HG02798 (cell line): ENCODE data around the gene CFAP107.
"Not testable (repeated sequence)": the region's sequence is repeated elsewhere in the genome, so short reads cannot be mapped to it uniquely, and the experiment has no call there.

ENCODE experiments used
- ATAC-seq: cut with Tn5 transposase; IDR thresholded peaks from one replicate; pipeline ENCODE4 v1.9.1; 2021; ENCODE audit warnings: mild to moderate bottlenecking; ENCODE audit not compliant: unreplicated experiment, poor library complexity

CFAP107 gene, protein sequence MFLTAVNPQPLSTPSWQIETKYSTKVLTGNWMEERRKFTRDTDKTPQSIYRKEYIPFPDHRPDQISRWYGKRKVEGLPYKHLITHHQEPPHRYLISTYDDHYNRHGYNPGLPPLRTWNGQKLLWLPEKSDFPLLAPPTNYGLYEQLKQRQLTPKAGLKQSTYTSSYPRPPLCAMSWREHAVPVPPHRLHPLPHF

DNA sequence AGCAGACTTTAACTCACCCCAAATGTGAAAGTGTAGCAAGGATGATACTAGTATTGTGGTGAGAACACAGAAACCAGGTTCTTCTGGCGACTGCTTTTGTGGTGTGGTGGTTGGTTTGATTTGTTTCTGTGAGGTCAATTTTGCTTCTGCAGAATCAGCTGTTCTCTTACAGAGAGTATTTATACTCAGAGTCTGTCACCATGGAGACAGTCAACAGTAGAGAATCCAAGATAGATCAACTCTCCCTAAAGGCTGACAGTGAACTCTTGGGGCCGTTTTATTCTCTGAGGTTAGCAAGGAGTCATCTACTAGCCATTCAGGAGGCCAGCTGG is at the start of gene CFAP107:
Gene CFAP107 (plus strand): TSS at position 209 of the 332 bp plus-strand sequence. CDS start 231 bp downstream, outside the sequence.
- no peak for ATAC-seq

DNA sequence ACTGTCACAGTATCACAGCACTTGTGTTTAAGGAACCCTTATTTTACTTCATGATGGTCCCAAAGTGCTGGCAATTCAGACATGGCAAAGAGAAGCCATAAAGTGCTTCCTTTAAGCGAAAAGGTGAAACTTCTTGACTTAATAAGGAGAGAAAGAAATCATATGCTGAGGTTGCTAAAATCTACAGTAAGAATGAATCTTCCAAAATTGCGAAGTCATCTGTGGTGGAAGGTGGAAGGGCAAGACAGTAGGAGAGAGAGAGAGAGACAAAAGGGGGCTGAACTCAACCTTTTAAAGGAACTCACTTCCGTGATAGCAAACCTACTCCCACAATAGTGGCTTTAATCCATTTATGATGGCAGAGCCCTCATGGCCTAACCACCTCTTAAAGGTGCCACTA is 49.3 kb upstream of the CFAP107 start:
- no peak for ATAC-seq

DNA sequence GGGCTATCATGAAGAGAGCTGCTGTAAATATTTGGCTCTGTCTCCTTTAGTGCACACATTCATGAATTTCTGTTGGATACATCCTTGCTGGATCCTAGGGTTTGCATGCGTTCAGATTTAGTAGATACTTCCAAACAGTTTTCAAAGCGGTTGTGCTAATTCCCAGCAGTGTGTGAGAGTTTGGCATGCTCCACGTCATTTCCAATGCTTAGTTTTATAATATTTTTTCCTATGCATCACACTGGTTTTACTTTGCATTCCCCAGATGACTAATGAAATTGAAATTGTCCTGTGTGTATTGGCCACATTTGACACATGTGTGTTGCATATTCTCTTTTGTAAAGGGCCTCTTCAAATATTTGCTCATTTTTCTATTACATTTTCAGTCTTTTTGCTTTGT is 48.6 kb upstream of the CFAP107 start:
- no peak for ATAC-seq

DNA sequence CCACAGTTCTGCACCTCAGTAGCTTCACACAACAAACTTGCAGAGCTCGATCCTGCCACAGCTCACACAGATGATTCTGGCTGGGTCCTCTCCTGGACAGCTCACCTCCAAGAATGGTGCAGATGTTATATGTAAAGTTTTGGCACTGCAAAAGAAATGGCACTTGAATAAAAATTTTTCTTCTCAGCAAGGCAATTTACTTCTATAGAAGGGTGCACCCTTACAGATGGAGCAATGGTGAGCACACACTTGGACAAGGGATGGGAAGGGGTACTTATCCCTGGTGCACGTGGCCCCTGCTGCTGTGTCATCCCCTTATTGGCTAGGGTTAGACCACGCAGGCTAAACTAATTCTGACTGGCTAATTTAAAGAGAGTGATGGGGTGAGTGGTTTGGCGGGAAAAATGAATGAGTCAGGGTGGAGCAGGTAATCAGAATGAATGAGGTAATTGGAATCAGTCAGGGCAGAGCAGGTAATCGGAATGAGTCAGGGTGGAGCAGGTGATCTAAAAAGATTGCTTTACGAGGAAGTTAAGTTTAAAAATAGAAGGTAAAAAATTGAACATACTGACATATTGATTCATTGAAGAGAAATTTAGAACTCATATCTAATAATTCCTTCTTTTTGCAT is 42.1 kb upstream of the CFAP107 start:
- ATAC-seq = no peak

DNA sequence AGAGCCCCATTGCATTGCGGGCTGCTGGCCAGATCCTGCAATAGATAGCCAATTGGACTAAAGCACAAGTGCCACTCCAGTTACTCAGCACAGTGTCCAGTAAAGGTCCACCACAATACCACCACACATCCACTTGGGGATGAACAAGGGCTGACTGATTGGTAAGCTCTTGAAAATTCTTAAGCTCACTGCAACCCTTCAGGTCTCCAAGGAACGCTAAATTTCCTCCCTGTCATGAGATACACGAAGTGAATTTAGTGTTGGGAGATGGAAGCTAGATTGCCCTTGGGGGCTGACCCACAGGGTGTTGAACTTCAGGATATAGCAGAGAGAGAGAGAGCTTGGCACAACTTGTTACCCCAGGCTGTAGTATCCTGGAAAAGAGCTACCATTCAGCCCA is 39.9 kb upstream of the CFAP107 start:
- ATAC-seq = no peak

DNA sequence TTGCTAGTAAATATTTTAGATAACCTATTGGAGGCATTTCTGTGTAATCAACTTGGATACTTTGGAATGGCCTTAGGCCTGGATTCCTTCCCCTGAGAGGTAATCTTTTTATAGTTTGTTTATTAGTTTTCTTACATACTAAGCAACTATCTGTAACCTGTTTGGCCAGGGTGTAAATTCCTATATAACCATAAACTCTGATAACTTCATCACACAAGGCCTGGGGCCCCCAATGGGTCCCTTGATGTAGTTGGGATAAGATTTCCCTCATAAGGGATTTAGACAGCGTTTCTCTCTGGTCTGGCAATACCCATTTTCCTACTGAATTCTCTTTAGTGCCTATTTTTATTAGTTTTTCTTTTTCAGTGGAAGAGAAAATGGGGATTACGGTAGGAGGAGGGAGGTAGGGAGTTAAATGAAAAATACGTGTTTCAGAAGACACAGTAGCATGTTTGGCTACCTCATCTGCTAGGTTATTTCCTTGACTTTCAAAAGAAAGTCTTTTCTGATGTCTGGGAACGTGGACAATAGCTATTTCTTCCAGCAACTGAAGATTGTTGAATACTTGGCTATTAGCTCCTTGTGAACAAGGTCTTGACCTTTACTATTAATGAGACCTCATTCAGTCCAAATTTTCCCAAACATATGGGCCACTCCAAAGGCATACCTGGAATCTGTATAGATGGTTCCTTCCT is 37.5 kb upstream of the CFAP107 start:
- no peak for ATAC-seq

DNA sequence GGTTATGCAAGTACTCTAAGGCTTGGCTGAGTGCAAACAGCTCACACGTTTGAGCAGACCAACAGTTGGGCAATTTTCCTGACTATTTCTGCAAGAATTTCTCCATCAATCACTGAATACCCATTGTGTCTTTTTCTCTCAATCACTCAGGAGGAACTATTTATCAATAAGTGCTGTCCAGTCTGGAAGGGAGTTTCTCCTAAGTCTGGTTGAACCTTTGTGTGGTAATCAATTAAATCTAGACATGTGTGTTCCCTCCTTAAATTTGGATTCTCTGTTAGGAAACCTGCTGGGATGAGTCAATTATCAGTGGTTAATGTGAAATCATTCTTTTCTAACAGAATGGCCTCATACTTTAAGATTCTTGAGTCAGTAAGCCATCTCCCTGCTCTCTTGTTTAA is 36.9 kb upstream of the CFAP107 start:
- no peak for ATAC-seq

DNA sequence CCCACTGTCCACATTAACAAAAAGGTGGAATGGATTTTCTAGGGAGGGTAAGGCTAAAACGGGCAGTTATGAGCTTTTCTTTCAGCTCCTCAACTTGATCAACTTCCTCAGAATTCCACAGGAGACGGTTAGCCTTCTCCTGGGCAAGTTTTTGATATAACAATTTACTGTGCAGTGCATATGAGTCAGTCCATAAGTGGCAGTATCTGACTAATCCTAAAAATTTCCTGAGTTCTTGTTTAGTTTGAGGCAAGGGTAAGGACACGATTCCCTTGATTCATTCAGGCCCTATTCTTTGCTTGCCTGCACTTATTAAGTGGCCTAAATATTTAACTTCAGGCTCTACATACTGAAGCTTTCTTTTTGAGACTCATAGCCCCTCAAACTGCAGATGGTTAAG is 36.3 kb upstream of the CFAP107 start:
- ATAC-seq = no peak

DNA sequence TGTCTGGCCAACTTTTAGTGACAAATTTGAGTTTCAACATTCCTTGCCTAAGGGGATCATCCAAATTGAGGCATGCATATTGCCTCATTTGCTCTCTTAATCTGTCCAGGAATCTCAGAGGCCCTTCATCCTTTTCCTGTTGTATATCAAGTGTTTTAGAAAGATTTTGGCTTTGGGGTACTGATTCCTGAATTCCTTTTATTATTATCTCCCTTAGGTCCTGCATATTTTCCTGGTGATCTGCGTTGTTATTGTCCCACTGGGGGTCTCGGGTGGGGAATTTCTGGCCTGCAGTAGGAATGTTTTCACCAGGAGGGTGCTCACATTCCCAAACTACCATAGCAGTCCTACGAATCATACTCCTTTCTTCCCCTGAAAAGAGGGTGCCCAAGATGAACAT is 34.5 kb upstream of the CFAP107 start:
- no peak for ATAC-seq

DNA sequence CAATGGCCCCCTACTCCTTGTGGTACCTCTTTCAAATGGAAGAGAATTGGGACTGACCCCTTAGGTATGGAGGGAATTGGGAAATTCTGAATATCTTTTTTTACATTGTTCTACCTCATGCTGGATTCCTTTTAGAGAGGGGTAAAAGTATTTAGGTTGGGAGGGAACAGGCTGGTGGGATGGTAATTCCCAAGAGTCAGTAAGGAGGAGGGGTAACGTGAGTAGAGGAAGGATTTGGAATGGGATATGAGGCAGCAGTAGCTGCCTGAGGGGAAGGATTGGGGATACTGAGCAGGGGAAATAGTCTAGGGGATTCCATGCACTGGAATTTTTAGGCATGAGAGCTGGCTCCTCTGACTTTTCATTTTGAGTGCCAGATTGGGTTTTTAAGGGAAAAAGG is 33.9 kb upstream of the CFAP107 start:
- ATAC-seq = no peak

DNA sequence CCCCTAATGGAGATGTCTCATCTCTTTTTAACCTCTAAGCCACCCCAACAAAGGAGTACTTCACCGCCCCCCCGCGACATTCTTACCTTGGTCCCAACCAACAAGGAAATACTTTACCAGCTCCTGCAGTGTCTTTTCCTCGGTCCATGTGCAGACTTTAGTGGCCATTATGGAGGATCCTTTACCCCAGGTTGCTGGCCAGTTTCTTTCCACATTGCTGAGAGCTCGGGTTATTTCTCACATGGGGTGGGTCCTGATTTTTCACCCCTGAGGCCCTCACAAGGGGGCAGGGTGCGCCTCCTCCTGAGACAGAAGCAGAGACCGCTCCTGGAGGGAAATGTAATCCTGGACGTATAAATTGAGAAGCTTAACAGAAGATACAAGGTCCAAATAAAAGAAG is 33.1 kb upstream of the CFAP107 start:
- ATAC-seq = no peak

DNA sequence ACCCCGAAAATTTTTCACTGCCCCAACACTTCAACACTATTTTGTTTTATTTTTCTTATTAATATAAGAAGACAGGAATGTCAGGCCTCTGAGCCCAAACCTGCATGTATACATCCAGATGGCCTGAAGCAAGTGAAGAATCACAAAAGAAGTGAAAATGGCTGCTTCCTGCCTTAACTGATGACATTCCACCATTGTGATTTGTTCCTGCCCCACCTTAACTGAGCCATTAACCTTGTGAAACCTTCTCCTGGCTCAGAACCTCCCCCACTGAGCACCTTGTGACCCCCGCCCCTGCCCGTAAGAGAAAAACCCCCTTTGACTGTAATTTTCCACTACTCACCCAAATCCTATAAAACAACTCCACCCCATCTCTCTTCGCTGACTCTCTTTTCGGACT is 32.3 kb upstream of the CFAP107 start:
- ATAC-seq = not testable (repeated sequence)

DNA sequence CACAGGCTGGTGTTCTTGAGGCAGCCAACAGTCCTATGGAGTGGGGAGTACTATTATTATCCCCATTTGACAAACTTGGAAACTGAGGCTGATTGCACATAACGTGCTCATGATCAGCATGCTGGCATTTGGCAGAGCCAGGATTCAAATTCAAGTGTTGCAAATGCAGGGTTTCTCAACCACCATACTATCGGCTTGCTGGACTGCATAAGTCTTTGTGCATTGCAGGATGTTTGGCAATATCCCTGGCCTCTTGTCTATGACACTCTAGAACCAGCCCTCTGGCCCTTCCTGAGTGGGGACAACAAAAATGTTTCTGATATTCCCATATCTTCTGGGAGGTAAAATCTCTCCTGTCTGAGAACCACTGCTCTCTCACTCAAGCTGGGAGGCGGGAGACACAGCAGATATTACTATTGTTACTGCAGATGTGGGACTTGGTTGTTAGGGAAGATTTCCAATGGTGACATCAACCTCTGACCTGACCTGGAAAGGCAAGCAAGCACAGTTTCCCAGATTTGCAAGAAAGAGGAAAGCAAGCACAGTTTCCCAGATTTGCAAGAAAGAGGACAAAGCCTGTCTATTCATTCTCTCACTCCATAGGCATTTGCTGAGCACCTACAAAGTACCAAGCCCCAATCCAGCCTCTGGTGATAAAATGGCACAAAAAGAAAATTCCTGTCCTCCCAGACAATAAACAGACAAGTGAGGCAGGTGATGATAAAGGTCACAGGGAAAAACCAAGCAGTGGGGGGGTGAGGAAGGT is 31.1 kb upstream of the CFAP107 start:
- no peak for ATAC-seq

DNA sequence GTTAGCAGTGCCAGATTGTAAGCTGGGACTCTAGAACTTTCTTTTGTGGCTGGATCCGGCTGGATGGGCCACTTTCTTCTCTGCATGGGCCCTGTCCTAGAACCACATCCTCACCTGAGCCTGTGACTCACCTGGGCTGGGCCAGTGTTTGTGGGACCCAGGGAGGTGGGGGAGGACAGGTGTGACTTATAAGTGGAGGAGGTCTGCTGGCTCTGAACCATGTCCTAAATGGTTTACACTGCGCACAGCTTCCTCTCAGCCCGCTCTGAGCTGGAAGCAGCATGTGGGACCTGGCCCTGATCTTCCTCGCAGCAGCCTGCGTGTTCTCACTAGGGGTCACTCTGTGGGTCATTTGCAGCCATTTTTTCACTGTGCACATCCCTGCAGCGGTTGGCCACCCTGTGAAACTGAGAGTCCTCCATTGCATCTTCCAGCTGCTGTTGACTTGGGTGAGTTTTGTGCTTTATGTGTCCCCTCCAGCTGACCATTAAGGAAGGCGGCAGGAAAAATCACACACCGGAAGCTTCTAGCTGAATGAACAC is 30.0 kb upstream of the CFAP107 start, which contains the start of gene AADACL3:
Gene AADACL3 (plus strand): TSS at position 215 of the 542 bp plus-strand sequence. CDS start 67 bp downstream, at position 282.
- no peak for ATAC-seq

DNA sequence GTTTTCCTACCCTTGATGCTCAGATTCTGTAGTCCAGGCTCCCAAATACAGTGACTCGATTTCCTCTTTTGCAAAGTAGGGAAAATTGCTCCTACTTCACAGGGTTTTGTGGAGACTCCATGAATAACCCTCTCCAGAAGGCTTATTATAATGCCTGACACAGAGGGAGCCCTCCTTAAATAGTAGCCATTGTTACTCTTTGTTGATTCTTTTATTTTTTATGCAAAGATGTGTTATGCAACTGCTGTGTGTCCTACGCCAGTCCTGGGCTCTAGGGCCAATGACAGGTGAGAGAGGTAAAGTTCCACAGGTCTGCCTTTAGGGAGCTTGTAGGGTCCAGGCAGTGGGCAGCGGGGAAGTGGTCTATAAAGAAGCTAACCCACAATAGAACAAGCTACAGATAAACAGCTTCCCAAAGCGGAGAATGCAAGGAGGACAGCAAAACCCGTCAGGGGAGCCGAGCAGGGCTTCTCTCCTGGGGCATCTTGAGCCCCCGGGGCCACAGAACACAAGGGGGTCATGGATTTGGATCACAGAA is 28.6 kb upstream of the CFAP107 start:
- ATAC-seq = no peak

DNA sequence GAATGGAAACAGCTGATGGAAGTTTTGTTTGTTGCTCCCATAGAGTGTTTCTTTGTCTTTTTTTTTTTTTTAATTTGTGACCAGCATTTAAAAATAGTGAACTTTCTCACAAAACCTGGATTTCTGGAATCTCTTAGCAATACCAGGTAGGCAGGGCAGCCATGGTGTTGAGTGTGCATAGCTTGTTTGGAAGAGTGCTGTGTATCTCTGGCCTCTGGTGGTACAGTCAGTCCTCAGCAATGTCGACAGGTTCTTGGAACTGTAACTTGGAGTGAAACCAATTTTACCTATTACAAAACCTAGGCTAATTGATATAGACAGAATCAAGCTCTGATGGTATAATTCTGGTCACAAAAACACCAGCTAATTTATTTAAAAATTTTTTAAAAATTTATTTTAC is 23.4 kb upstream of the CFAP107 start:
- no peak for ATAC-seq

DNA sequence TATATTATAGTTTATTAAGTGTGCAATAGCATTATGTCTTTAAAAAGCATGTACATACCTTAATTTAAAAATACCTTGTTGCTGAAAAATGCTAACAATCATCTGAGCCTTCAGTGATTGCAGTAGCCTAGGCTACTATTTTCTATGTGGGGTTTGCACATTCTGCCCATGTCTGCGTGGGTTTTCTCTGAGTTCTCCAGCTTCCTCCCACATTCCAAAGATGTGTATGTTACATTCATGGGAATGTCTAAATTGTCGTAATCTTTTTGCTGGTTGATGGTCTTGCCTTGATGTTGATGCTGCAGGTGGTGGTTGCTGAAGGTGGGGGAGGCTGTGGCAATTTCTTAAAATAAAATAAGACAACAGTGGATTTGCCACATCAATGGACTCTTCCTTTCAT is 17.6 kb upstream of the CFAP107 start:
- ATAC-seq = no peak

DNA sequence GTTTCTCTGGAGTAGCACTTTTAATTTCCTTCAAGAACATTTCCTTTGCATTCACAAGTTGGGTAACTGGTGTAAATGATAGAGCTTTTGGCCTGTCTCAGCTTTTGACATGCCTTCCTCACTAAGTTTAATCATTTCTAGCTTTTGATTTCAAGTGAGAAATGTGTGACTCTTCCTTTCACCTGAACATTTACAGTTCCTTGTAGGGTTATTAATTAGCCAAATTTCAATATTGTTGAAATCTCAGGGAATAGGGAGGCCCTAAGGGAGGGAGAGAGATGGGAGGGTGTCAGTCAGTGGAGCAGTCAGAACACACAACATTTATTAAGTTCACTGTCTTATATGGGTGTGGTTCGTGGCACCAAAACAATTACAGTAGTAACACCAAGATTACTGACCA is 15.8 kb upstream of the CFAP107 start:
- ATAC-seq = no peak

DNA sequence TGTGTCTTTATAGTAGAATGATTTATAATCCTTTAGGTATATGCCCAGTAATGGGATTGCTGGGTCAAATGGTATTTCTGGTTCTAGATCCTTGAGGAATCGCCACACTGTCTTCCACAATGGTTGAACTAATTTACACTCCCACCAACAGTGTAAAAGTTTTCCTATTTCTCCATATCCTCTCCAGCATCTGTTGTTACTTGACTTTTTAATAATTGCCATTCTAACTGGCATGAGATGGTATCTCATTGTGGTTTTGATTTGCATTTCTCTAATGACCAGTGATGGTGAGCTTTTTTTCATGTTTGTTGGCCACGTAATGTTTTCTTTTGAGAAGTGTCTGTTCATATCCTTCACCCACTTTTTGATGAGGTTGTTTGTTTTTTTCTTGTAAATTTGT is 14.9 kb upstream of the CFAP107 start:
- not testable (repeated sequence) for ATAC-seq

DNA sequence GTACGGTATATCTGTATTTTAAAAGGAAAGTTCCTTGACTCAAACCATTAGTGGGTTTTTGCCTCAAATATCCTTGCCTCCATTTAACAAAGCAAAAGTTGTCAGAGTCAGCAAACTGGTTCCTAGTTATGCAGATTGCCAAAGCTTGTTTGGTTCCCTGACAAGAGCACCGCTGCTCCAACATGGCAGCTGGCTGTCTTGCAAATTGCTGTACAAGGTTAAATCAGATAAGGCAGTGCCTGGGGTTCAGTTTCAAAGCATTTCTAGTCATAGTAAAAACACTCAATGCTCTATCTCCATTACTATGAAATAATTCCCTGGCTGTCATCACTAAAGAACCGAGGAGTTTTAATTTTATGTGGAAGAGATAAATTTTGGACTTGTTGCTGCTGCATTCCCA is 11.3 kb upstream of the CFAP107 start:
- ATAC-seq = no peak

DNA sequence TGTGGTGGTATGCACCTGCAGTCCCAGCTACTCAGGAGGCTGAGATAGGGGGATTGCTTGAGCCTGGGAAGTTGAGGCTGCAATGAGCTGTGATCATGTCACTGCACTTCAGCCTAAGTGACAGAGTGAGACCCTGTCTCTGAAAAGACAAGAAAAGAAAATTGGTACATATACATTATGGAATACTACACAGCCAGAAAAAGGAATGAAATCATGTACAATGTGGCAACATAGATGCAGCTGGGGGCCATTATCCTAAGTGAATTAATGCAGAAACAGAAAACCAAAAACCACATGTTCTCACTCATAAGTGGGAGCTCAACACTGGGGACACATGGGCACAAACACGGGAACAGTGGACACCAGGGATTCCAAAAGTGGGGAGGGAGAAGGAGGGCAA is 7.1 kb upstream of the CFAP107 start:
- ATAC-seq = no peak
